ENCODE results near the gene GAS2L1. TPM values are rescaled to one million over a fixed set of nuclear protein-coding genes. Genes with fewer than 3 reads are reported as not detected.

Gene GAS2L1
- total and polyA plus RNA-seq, 2 of the 4 experiments (the other 2 are of a cell fraction): 1.4 to 15.6 TPM

DNA sequence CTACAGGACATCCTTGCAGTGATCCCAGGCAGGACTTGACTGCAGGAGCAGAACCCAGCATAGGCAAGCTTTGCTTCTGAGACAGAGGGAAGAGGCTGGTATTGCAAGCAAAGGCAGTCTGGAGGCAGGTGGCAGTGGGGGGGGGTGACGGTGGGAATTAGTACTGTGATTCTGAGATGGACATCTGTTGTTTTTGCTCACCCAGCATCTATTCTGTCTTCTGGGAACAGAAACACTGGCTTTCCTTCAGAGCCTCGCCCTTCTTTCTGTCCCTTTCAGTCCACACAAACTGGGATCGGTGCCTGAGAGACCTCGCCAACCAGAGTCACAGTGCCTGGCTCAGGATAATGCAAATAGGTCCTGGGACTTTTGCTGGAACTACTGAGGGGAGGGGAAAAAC is 40.2 kb downstream of the GAS2L1 start:
- H3K56ac ChIP-seq (ENCODE audit: extremely low read depth, insufficient read depth, low read length): no peak overlapping the region
- no peak overlapping the region for H3K14ac ChIP-seq (replicated peaks; ENCODE audit: low read depth, low read length)
- H2BK15ac ChIP-seq (ENCODE audit: low read depth, low read length): no peak overlapping the region
- peaks cover 11% of the 10 kb centered on the region; the same call in 1 of the 2 replicates for H4K20me1 ChIP-seq (ENCODE audit: insufficient read depth, low read length)
- no peak overlapping the region for H2BK120ac ChIP-seq (ENCODE audit: low read depth, low read length)
- ChIA-PET POLR2A (ENCODE audit: unreplicated experiment) (no interaction called here), CTCF (no interaction called here)
- H3K27me3 ChIP-seq (ENCODE audit: control insufficient read depth, insufficient read depth, low read length): no peaks in the 10 kb centered on the region
- no peak overlapping the region for H3K4ac ChIP-seq (ENCODE audit: low read depth, low read length)
- H4K5ac ChIP-seq (ENCODE audit: low read depth, low read length): no peak overlapping the region
- H4K8ac ChIP-seq (ENCODE audit: low read depth in 2 of 2, low read length in 2 of 2): no peak overlapping the region
- H2BK5ac ChIP-seq (ENCODE audit: low read depth, low read length, poor library complexity, severe bottlenecking): no peak overlapping the region
- in situ Hi-C loops (cut with MboI; ENCODE audit: low sequenced_read_pairs) (no loop called here), intact Hi-C loops (cut with micrococcal nuclease) (no loop called here), dilution Hi-C loops (cut with HindIII; ENCODE audit: low sequenced_read_pairs, unreplicated experiment) (no loop called here)
- no peaks in the 10 kb centered on the region for H3K9me3 ChIP-seq (ENCODE audit: control insufficient read depth, insufficient read depth, low read length)
- BruUV-seq (replicated peaks): no TSS peak
- H2AFZ ChIP-seq (replicated peaks; ENCODE audit: low read length, poor library complexity): no peak overlapping the region
- peaks cover 56% of the 10 kb centered on the region for H3K36me3 ChIP-seq (ENCODE audit: control insufficient read depth, insufficient read depth, low read length)
- no peak overlapping the region for H2AK5ac ChIP-seq (ENCODE audit: low read depth, low read length)
- H4K91ac ChIP-seq (ENCODE audit: insufficient read depth, low read depth, low read length): no peak overlapping the region
- no peak overlapping the region for H2AK9ac ChIP-seq (replicated peaks; ENCODE audit: low read depth, low read length, poor library complexity)
- no peaks in the 10 kb centered on the region for H3K4me1 ChIP-seq (ENCODE audit: control insufficient read depth, insufficient read depth, low read length)
- TF ChIP-seq POLR2A (IDR thresholded peaks at IDR 0.05; ENCODE audit: low read depth, low read length) (no peak), CEBPB (IDR thresholded peaks at IDR 0.05; ENCODE audit: low read depth, low read length) (no peak), SMC3 (IDR thresholded peaks at IDR 0.05; ENCODE audit: low read depth, low read length) (no peak), MAZ (IDR thresholded peaks at IDR 0.05; ENCODE audit: borderline replicate concordance, low read depth, low read length) (no peak), FOS (IDR thresholded peaks at IDR 0.05; ENCODE audit: low read depth, low read length) (no peak), MXI1 (IDR thresholded peaks at IDR 0.05; ENCODE audit: borderline replicate concordance, low read depth, low read length) (no peak), RFX5 (IDR thresholded peaks at IDR 0.05; ENCODE audit: low read depth, low read length) (no peak)
- TF ChIP-seq, protein P1, sequence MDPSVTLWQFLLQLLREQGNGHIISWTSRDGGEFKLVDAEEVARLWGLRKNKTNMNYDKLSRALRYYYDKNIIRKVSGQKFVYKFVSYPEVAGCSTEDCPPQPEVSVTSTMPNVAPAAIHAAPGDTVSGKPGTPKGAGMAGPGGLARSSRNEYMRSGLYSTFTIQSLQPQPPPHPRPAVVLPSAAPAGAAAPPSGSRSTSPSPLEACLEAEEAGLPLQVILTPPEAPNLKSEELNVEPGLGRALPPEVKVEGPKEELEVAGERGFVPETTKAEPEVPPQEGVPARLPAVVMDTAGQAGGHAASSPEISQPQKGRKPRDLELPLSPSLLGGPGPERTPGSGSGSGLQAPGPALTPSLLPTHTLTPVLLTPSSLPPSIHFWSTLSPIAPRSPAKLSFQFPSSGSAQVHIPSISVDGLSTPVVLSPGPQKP (IDR thresholded peaks at IDR 0.05; ENCODE audit: borderline replicate concordance, low read depth, low read length): no peak
- TF ChIP-seq, protein P2, sequence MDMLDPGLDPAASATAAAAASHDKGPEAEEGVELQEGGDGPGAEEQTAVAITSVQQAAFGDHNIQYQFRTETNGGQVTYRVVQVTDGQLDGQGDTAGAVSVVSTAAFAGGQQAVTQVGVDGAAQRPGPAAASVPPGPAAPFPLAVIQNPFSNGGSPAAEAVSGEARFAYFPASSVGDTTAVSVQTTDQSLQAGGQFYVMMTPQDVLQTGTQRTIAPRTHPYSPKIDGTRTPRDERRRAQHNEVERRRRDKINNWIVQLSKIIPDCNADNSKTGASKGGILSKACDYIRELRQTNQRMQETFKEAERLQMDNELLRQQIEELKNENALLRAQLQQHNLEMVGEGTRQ (IDR thresholded peaks at IDR 0.05; ENCODE audit: low read depth, low read length): no peak
- ATAC-seq (ENCODE audit: low read depth): no peak
- H3K9ac ChIP-seq (ENCODE audit: low read depth, low read length): no peak overlapping the region
- H2BK20ac ChIP-seq (ENCODE audit: low read depth, low read length): no peak overlapping the region
- no peaks in the 10 kb centered on the region for H3K9me1 ChIP-seq (ENCODE audit: insufficient read depth, low read length)
- no peak for DNase-seq
- no peak overlapping the region for H3K18ac ChIP-seq (ENCODE audit: low read depth, low read length)
- H3K4me3 ChIP-seq (ENCODE audit: insufficient read depth, low read depth, low read length): no peak overlapping the region
- H3K4me2 ChIP-seq (ENCODE audit: low read depth, low read length): no peak overlapping the region
- H3K23ac ChIP-seq (ENCODE audit: low read depth, low read length): no peak overlapping the region
- no peak overlapping the region for H3K27ac ChIP-seq (ENCODE audit: insufficient read depth, low read length)
- WGBS, 2 experiments (ENCODE audit: extremely low coverage in 2 of 2, insufficient read length in 1 of 2): no CpG with 5 or more reads among the region's 4 CpGs
- H3K79me1 ChIP-seq (ENCODE audit: low read depth in 1 of 2, low read length in 2 of 2): no peaks in the 10 kb centered on the region

Data from IMR-90 (cell line).